ENCODE data around the gene C2orf76.

Gene C2orf76

DNA sequence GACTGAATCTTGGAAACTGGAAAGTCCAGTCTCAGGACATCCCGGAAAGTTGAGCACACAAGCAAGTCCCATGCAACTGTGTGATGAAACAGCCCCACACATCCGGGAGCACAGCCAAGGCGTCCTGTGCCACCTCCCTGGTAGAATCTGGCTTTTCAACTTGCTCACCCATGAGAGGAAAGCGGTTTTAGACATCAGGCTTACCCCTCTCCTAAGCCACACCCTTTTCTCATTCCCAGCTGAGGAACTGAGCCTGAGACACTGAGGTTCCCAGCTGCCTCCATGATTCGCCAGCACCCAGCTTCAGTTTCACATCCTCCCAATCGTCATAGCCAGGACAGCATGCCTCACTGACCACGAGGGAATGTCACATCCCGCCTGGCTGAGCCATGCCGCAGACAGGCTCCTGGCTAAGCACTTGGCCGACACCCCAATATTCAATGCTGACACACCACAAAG lies 82.7 kb downstream of the C2orf76 start:
- no peak overlapping the region for H2AFZ ChIP-seq (ENCODE audit: low read depth, low read length, severe bottlenecking)
- H3K4me3 ChIP-seq (ENCODE audit: insufficient read depth, low read length, poor library complexity, severe bottlenecking) = no peak overlapping the region

DNA sequence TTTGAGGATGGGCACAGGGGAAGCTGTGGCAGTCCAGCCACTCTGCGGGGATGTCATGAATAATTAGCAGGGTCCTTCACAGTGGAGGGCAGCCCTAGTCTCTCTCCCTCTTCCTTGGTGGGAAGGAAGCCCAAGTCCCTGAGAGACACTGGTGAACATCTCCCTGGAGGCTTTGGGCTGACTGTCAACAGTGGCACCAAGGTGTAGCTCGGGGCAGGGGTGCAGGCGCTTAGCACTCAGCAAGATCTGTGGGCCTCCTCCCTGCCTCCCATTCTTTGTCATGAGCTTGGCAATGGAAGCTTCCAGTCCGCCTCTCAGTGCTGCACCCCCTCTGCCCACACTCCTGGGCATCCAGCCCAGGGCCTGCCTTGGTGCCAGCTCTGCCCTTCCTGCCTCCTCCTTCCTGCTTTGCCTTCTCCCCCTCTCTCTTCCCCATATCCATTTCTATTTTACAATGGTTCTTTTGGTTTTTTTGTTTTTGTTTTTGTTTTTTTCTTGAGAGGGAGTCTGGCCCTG lies 83.6 kb downstream of the C2orf76 start:
- Histone ChIP-seq H3K9me2 (replicated peaks; ENCODE audit: insufficient read depth, low read length) (no peaks in the 10 kb centered on the region), H3K9me3 (ENCODE audit: insufficient read depth, low read length) (no peaks in the 10 kb centered on the region), H3F3A (ENCODE audit: insufficient read depth) (no peaks in the 10 kb centered on the region), H3K36me3 (ENCODE audit: low read length) (no peaks in the 10 kb centered on the region), H4K20me1 (ENCODE audit: low read depth, low read length) (no peaks in the 10 kb centered on the region), H3K79me2 (ENCODE audit: insufficient read depth, low read length) (no peaks in the 10 kb centered on the region), H3K4me2 (ENCODE audit: low read depth, low read length, poor library complexity, severe bottlenecking) (no peak overlapping the region), H3K9ac (ENCODE audit: low read length) (no peak overlapping the region), H3K4me3 (ENCODE audit: insufficient read depth, low read length, poor library complexity, severe bottlenecking) (no peak overlapping the region), H2AFZ (ENCODE audit: low read depth, low read length, severe bottlenecking) (no peak overlapping the region), H3K27ac (ENCODE audit: low read depth, low read length) (no peak overlapping the region), H3K27me3 (ENCODE audit: low read length) (no peaks in the 10 kb centered on the region)
- no peak for TF ChIP-seq EZH2phosphoT487 (conservative IDR thresholded peaks at IDR 0.05; ENCODE audit: low read length)
- TF ChIP-seq, protein P1, sequence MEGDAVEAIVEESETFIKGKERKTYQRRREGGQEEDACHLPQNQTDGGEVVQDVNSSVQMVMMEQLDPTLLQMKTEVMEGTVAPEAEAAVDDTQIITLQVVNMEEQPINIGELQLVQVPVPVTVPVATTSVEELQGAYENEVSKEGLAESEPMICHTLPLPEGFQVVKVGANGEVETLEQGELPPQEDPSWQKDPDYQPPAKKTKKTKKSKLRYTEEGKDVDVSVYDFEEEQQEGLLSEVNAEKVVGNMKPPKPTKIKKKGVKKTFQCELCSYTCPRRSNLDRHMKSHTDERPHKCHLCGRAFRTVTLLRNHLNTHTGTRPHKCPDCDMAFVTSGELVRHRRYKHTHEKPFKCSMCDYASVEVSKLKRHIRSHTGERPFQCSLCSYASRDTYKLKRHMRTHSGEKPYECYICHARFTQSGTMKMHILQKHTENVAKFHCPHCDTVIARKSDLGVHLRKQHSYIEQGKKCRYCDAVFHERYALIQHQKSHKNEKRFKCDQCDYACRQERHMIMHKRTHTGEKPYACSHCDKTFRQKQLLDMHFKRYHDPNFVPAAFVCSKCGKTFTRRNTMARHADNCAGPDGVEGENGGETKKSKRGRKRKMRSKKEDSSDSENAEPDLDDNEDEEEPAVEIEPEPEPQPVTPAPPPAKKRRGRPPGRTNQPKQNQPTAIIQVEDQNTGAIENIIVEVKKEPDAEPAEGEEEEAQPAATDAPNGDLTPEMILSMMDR (IDR thresholded peaks at IDR 0.05; ENCODE audit: insufficient read depth, low read length, poor library complexity, severe bottlenecking) = no peak

More for the DNA sequence above, 82.7 kb downstream of the C2orf76 start:
- Histone ChIP-seq H3K27ac (ENCODE audit: low read depth, low read length) (no peak overlapping the region), H3K9me3 (ENCODE audit: insufficient read depth, low read length) (no peaks in the 10 kb centered on the region), H3K79me2 (ENCODE audit: insufficient read depth, low read length) (no peaks in the 10 kb centered on the region), H3K36me3 (ENCODE audit: low read length) (no peaks in the 10 kb centered on the region), H4K20me1 (ENCODE audit: low read depth, low read length) (no peaks in the 10 kb centered on the region), H3K4me2 (ENCODE audit: low read depth, low read length, poor library complexity, severe bottlenecking) (no peak overlapping the region), H3F3A (ENCODE audit: insufficient read depth) (no peaks in the 10 kb centered on the region), H3K27me3 (ENCODE audit: low read length) (no peaks in the 10 kb centered on the region), H3K9ac (ENCODE audit: low read length) (no peak overlapping the region), H3K9me2 (replicated peaks; ENCODE audit: insufficient read depth, low read length) (no peaks in the 10 kb centered on the region)
- TF ChIP-seq, protein P1 (IDR thresholded peaks at IDR 0.05; ENCODE audit: insufficient read depth, low read length, poor library complexity, severe bottlenecking) = no peak
- TF ChIP-seq EZH2phosphoT487 (conservative IDR thresholded peaks at IDR 0.05; ENCODE audit: low read length) = no peak

DNA sequence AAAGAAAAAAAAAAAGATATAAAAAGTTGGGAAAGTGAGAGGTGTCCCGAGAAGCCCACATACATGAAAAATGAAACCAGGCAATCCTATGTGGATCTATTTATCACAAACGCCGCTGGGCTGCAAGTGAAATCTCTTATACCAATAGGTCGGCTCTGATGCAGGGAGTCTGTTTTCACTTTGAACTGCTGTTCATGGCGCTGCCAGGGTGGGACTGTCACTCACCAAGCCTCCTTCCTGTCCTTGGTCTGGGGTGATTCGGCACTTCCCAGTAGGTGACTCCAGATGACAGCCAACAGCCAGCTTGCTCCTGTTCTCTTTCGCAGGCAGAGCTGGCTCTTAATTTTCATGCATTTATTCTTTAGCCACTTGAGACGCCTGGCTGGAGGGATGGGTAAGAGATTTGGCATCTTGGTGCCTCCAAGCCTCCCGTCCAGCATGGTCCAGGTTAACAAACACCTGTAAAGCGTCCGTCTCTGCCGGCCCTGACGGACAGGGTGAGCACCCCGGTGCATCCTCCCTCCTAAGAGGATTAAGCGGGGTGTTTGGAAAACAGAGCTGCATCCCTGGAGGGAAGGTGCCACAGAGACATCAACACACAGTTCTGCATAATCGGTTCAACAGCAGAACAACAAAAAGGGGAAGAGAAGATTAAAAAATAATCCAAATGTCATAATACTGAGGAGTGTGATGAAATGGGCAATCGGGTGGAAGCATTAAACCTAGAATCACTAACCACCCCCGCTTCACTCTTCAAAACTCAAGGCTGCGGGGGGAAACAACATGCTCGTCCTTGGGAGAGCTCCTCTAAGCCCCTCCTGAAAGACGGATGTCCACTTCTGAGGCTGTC lies 84.3 kb downstream of the C2orf76 start:
- no peaks in the 10 kb centered on the region for H3K79me2 ChIP-seq (ENCODE audit: insufficient read depth, low read length)
- no peak overlapping the region for H3K4me3 ChIP-seq (ENCODE audit: insufficient read depth, low read length, poor library complexity, severe bottlenecking)
- no peaks in the 10 kb centered on the region for H3K9me3 ChIP-seq (ENCODE audit: insufficient read depth, low read length)
- H3K9ac ChIP-seq (ENCODE audit: low read length) = no peak overlapping the region
- no peak overlapping the region for H3K4me2 ChIP-seq (ENCODE audit: low read depth, low read length, poor library complexity, severe bottlenecking)
- no peak overlapping the region for H3K27ac ChIP-seq (ENCODE audit: low read depth, low read length)
- H3K9me2 ChIP-seq (replicated peaks; ENCODE audit: insufficient read depth, low read length) = no peaks in the 10 kb centered on the region
- no peaks in the 10 kb centered on the region for H3K36me3 ChIP-seq (ENCODE audit: low read length)
- H3K27me3 ChIP-seq (ENCODE audit: low read length) = no peaks in the 10 kb centered on the region
- no peaks in the 10 kb centered on the region for H4K20me1 ChIP-seq (ENCODE audit: low read depth, low read length)
- no peak overlapping the region for H2AFZ ChIP-seq (ENCODE audit: low read depth, low read length, severe bottlenecking)
- TF ChIP-seq EZH2phosphoT487 (conservative IDR thresholded peaks at IDR 0.05; ENCODE audit: low read length) = no peak
- TF ChIP-seq, protein P1 (IDR thresholded peaks at IDR 0.05; ENCODE audit: insufficient read depth, low read length, poor library complexity, severe bottlenecking) = no peak
- no peaks in the 10 kb centered on the region for H3F3A ChIP-seq (ENCODE audit: insufficient read depth)

Measured in SU-DHL-6 (cell line).